Brain microvascular endothelial cell (primary cell): ENCODE measurements around the gene BCAS1.

Experiments used
- DNase-seq: peaks from one replicate; pipeline ENCODE4 v3.0.0-alpha.2; 2020
- H3K27ac ChIP-seq: fragments of 250-450 bp; sonication (Bioruptor Pico); 2 replicates; pipeline ENCODE4 v1.5.1; 2020; ENCODE audit warnings: mild to moderate bottlenecking, moderate library complexity
- H3K27me3 ChIP-seq: fragments of 250-450 bp; sonication (Bioruptor Pico); replicated peaks from 2 replicates; pipeline ENCODE4 v1.5.1; 2020; ENCODE audit warnings: mild to moderate bottlenecking
- H3K36me3 ChIP-seq: fragments of 250-450 bp; sonication (Bioruptor Pico); replicated peaks from 2 replicates; pipeline ENCODE4 v1.5.1; 2020; ENCODE audit warnings: mild to moderate bottlenecking
- H3K4me3 ChIP-seq: 2 replicates; pipeline ENCODE4 v1.5.1; 2011; ENCODE audit warnings: low read depth, mild to moderate bottlenecking, control low read depth, low read length, moderate library complexity
- in situ Hi-C: cut with HindIII; loops from 2 replicates; pipeline ENCODE4 v1.10.0; 2017; ENCODE audit warnings: low sequenced_read_pairs, low pct_ligation_motif_present
- TF ChIP-seq, protein P1 (sequence below): IDR thresholded peaks from 2 replicates; pipeline ENCODE4 v1.5.1; 2011; ENCODE audit warnings: low read depth, mild to moderate bottlenecking, moderate library complexity, low read length, control low read depth, inconsistent platforms; ENCODE audit errors: missing control alignments

BCAS1 gene

DNA sequence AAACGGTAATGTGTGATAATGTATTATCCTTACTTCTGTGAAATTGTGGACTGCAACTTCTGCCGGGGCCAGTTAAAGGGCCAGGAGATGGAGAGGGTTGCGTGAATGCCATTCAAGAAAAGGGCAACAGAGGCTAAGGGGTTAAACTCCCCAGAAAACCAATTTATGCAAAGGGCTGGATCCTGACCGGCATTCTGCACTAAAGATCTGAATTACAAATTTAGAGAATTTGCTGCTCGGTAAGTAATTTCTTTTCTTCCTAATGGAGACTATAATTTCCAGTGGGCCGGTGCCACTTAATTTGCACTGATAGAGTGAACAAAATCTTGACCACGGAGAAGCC lies 130.1 kb downstream of the BCAS1 start:
- in situ Hi-C loops = no loop called here
- Histone ChIP-seq H3K27me3 (no peaks in the 10 kb centered on the region), H3K27ac (peak overlapping the region; percentile 72), H3K36me3 (no peaks in the 10 kb centered on the region), H3K4me3 (peak overlapping the region; percentile 20)
- TF ChIP-seq, protein P1, sequence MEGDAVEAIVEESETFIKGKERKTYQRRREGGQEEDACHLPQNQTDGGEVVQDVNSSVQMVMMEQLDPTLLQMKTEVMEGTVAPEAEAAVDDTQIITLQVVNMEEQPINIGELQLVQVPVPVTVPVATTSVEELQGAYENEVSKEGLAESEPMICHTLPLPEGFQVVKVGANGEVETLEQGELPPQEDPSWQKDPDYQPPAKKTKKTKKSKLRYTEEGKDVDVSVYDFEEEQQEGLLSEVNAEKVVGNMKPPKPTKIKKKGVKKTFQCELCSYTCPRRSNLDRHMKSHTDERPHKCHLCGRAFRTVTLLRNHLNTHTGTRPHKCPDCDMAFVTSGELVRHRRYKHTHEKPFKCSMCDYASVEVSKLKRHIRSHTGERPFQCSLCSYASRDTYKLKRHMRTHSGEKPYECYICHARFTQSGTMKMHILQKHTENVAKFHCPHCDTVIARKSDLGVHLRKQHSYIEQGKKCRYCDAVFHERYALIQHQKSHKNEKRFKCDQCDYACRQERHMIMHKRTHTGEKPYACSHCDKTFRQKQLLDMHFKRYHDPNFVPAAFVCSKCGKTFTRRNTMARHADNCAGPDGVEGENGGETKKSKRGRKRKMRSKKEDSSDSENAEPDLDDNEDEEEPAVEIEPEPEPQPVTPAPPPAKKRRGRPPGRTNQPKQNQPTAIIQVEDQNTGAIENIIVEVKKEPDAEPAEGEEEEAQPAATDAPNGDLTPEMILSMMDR = no peak
- DNase-seq = no peak

DNA sequence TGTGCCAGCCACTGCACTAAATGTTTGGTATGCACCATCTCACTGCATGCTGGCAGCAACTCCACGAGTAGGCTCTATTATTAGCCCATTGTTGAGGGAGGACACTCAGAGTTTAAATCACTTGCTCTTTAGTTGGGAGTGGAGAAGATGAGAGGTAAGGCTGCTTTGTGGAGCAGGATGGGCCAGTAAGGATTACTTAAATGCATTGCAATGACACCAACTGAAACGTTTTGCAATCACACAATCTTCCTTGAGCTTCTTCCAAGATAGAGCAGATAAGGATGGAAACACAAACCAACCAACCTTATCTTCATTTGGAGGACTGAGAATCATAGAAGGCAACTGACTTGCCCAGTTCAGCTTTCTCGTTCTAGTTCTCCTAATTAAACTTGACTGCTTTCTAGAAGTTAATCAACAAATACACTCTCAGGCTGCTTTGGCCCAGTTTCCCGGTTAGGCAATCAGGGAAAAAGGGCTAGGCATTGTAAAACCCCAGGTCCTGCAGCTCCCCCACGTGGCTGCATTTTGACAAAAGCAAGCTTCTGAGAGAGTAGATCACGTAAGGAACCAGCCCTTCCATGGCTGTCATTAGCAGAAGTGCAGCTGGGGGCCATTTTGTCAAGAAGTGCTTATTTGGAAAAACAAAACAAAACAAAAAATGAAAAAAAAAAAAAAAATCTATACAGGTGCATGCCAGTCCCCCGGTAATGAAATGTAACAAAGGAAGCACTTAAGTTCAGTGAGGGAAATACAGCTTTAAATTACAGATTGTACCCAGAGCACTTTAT lies 130.6 kb downstream of the BCAS1 start:
- H3K27ac ChIP-seq = peak overlapping the region; percentile 72
- in situ Hi-C loops = no loop called here

DNA sequence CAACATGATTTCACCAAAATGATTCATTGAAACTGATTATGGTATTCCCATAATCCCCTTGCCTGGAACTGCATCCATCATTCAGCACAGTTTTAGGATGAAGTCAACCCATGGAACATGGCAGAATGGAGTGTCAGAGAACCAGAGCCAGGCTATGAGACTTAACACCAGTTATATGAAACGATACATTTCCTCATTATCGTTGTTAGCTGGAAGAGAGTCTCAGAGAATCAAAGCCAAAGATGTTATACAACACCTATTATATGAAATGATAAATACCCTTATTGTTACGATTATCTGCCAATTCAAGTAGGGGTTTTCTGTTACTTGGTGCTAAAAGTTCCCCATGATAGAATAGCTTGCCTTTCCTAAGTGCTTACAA lies 131.2 kb downstream of the BCAS1 start:
- no peak overlapping the region for H3K4me3 ChIP-seq
- DNase-seq = no peak
- no peaks in the 10 kb centered on the region for H3K27me3 ChIP-seq
- TF ChIP-seq, protein P1 = no peak
- peak overlapping the region; percentile 72 for H3K27ac ChIP-seq
- no peaks in the 10 kb centered on the region for H3K36me3 ChIP-seq
- in situ Hi-C loops = no loop called here

More for the DNA sequence above, 130.6 kb downstream of the BCAS1 start:
- TF ChIP-seq, protein P1 = peak; percentile 83
- H3K4me3 ChIP-seq = no peak overlapping the region
- no peaks in the 10 kb centered on the region for H3K27me3 ChIP-seq
- H3K36me3 ChIP-seq = no peaks in the 10 kb centered on the region
- peak; percentile 90 for DNase-seq

DNA sequence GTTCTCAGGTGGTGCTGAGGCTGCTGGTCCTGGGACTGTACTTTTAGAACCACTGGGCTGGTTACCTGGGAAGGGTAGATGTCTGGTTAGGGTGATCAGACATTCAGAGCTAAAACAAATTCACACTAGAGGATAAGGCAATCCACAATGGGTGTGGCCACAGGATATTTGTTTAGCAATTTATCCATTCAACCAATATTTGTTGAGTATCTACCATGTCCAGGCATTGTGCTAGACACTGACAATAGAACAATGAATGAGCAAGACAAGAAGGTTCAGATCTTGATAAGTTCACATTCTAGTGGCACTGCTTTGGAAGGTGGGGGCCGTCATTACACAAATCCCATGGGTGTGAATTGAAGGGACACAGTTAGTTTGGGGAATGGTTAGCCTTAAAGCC lies 131.7 kb downstream of the BCAS1 start:
- H3K36me3 ChIP-seq = no peaks in the 10 kb centered on the region
- H3K4me3 ChIP-seq = no peak overlapping the region
- TF ChIP-seq, protein P1 = no peak
- in situ Hi-C loops = no loop called here
- no peak overlapping the region for H3K27ac ChIP-seq
- no peaks in the 10 kb centered on the region for H3K27me3 ChIP-seq
- DNase-seq = no peak

DNA sequence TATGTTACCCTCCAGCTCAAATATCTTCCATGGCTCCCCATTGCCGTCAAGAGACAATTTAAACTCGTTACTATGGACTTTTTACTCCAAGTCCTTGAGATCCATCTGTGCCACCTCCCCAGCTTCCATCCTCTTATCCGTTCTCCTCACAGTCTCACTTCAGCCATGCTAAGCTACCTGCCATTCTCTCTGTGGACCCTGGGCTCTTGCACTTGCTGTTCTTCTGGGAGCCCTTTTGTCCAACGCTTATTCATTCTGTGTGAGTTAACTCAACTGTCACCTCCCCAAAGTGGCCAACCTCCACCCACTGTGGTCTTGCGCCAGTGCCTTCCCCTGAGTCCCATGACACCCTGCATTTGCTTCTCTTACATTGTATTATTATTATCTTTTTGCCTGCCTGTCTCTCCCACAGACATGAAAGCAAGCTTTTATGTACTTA lies 132.4 kb downstream of the BCAS1 start:
- H3K27ac ChIP-seq = no peak overlapping the region
- H3K36me3 ChIP-seq = no peaks in the 10 kb centered on the region
- TF ChIP-seq, protein P1 = no peak
- H3K4me3 ChIP-seq = no peak overlapping the region
- no peaks in the 10 kb centered on the region for H3K27me3 ChIP-seq
- no peak for DNase-seq
- in situ Hi-C loops = no loop called here

DNA sequence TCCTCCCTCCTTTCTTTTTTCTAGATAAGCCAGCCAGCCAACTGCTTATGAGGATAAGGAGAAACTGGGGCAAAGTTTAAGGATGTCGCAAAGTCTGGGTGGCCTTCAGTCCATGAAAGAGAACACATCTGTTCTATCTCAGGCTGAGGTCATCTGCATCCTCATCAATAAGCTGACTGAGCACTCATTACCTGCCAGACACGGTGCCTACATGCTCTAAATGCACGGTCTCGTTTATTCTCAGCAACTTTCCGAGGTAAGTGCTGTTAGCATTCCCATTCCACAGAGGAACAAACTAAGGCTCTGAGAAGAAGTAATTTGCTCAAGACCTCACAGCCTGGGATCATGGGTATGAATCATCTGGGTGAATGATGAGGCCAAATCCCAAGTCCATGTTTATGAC lies 133.1 kb downstream of the BCAS1 start:
- TF ChIP-seq, protein P1 = no peak
- Histone ChIP-seq H3K27me3 (no peaks in the 10 kb centered on the region), H3K4me3 (no peak overlapping the region), H3K36me3 (no peaks in the 10 kb centered on the region), H3K27ac (no peak overlapping the region)
- in situ Hi-C loops = no loop called here
- no peak for DNase-seq
